ENCODE data around the gene STEAP2.

- TF ChIP-seq CTCF (conservative IDR thresholded peaks at IDR 0.05; ENCODE audit: low read length), result no peak
- no peak for TF ChIP-seq EZH2phosphoT487 (IDR thresholded peaks at IDR 0.05; ENCODE audit: borderline replicate concordance)
These were observed 48.0 kb upstream of the STEAP2 start for GRCh38 chr7:90163534-90163933.
